GM18519 (cell line): Measurements from ENCODE around the gene CRMP1.
"Not testable (repeated sequence)": the region's sequence is repeated elsewhere in the genome, so short reads cannot be mapped to it uniquely, and the experiment has no call there.

ENCODE experiments used
- ATAC-seq: cut with Tn5 transposase; IDR thresholded peaks from one replicate; pipeline ENCODE4 v1.9.1; 2021; ENCODE audit warnings: mild to moderate bottlenecking, moderate library complexity; ENCODE audit not compliant: unreplicated experiment, low FRiP score

Gene CRMP1

DNA sequence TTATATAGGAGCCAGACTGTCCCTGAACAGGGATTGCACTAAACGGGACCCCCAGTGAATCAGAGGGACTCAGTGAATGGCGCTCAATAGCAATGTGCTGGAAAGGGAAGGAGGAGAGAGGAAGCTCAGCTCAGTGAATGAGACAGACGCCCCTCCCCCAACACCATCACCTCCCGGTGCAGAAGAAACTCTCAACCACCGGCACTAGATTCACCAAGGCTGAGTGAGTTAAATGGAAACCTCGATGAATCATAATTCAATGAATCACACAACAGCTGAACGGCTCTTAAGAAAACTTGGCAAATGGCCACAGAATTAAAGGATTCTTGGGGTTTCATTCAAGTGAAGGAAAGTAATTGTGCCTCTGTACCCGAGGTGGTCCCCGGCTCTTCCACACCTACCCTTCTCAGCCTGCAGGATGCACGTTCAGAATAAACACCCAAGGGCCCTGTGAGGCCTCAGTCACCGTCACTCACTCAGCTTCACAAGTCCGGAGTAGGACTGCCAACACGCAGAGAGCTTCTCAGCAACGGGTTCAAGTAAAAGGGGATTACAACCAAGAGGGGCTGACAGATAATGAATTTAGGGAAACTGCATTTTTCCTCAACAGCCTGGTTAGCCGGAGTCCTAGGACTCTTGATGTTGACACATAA is 29.3 kb downstream of the CRMP1 start:
- ATAC-seq, result no peak

DNA sequence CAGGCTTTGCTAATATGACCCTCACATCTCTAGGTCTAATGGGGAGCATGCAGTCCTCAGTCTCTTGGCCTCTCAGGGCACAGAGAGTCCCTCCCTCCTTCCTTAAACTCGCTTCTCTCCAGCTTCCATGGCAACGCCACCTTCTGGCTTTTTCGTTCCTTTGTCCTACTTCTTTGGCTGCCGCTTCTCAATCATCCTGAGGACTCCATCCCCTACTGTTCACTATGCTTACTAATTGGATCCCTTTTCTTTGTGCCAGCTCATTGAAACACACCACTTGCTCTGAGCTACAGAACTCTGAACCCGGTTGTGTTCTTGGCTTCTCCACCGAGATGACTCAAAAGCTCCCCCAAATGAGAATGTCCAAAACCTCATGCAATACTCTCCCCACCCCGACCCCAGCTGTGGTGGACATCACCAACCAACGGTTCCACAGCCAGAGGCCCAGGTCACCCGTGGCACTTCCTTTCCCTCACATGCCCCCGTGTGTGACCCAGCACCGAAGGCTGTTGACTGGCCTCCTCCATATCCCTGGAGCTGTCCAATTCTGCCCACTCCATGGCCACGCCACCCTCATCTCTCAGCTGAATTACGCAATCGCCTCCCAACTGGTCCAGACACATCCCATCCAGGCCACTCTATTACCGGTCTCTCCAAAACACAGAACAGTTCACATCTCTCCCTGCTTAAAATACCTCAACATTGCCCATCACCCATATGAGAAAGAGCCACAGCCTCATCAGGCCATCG is 34.7 kb downstream of the CRMP1 start:
- ATAC-seq, result no peak

DNA sequence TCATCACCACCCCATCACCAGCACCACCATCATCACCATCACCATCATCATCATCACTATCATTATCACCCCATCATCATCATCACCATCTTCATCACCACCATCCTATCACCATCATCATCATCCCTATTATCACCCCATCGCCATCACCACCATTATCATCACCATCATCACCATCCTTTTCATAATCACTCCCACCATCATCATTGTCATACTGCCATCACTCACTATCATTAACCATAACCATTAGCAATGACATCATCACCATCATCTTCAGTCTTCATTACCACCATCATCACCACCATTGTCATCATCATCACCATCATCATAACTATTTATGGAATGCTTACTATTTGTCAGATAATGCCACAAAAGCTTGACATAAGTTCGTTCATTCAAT is 35.7 kb downstream of the CRMP1 start:
- no peak for ATAC-seq

DNA sequence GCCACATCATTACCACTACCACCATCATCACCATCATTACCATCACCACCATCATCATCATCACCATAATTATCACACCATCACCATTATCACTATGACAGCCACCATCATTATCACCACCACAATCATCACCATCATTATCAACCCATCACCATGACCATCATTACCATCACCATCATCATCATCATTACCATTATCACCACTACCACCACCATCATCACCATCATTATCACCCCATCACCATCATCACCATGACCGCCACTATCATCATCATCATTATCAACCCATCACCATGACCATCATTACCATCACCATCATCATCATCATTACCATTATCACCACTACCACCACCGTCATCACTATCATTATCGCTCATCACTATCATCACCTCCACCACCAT is 36.5 kb downstream of the CRMP1 start:
- not testable (repeated sequence) for ATAC-seq

DNA sequence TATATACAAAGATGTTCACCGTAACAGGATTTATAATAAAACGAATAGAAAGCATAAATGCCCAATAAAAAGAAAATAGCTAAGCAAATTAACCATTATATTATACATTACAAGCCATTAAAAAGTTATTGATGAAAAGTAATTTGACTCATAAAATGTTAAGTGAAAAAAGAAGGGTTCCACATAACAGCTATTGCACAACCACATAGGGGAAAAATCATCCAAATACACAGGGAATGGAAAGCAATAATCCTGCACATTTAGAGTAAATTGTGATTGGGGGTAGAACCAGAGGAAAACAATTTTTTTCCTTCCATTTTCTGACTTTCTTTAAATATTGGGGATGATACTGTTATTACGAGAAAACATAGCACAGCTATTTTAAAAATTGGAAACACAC is 38.0 kb downstream of the CRMP1 start:
- no peak for ATAC-seq

DNA sequence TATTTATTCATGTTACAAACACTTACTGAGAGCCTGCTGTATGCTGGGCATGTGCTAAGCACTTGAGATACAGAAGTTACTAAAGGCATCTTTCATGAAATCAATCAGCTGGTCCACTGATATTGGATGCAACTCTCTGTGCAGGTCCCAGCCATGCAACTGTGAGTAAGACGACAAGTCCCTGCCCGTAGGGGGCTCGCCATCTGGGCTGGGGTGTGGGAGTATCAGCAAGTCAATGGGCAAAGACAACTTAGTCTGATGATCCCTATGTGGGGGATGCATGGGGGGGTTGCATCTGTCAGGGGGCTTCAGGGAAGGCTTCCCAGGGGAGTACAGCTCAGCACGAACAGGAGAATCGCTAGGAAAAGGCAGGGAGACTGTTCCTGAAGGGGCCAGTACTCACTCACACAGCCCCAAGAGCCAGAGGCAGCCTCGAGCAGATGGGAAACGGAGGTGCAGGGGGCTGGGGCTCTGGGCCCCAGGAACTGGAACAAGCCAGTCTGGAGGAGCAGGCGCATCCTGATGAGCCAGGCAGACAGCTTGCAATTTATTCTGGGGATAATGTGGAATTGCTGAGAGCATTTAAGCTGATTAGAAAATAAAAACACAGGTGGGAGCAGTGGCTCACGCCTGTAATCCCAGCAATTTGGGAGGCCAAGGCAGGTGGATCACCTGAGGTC is 40.2 kb downstream of the CRMP1 start:
- no peak for ATAC-seq

DNA sequence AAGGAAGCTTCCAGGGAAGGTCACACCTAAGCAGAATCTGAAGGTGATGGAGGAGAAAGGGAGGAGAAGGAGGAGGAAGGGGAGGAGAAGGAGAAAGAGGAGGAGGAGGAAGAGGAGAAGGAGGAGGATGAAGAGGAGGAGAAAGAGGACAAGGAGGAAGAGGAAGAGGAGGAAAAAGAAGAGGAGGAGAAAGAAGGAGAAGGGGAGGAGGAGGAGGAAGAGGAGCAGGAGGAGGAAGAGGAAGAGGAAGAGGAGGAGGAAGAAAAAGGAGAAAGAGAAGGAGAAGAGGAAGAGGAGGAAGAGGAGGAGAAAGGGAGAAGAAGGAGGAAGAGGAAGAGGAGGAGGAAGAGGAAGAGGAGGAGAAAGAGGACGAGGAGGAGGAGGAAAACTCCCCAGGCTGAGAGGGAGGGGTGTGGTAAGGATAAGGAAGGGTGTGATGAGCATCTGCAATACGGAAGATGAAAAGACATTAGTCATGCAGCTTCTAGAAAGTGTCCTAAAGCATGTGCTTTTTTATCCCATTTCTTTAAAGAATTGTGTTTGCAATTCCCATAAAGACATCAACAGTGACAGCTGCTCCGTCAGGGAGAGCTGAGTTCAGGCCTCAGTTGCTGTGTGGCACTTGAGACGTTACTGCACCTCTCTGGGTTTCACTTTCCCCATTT is 41.1 kb downstream of the CRMP1 start:
- no peak for ATAC-seq

DNA sequence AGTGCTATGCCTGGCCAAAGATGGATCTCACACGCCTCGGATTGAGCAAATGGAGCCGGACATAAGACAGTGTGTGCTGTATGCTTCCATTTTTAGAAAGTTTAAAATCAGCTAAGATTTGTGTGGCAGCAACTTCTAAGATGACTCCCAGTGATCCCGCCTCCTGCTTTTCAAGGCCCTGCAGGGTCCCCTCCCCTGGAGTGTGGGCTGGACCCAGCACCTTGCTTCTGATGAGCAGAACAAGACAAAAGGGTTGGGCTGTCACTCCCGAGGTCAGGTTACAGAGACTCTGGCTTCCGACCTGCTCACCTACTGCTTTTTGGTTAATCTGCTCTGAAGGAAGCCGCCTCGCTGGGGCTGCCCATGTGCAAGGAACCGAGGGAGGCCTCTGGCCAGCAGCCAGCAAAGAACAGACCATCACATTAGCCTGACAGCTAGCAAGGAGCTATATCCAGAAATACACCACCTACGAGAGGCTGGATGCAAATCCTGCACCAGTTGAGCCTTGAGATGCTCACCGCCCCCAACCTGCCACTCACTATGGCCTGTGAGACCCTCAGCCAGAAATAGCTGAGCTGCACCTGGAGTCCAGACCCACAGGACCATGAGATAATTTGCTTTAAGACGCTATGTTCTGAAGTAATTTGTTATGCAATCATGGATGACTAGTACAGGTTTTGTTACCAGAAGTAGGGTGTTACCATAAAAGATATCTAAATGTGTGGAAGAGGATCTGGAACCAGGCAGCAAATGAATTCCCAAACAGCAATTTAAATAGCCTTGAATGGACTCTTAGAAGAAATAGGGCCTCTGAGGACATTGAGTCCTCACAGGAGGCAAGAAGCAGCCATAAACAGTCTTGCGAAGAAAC is 47.6 kb downstream of the CRMP1 start:
- ATAC-seq, result no peak

DNA sequence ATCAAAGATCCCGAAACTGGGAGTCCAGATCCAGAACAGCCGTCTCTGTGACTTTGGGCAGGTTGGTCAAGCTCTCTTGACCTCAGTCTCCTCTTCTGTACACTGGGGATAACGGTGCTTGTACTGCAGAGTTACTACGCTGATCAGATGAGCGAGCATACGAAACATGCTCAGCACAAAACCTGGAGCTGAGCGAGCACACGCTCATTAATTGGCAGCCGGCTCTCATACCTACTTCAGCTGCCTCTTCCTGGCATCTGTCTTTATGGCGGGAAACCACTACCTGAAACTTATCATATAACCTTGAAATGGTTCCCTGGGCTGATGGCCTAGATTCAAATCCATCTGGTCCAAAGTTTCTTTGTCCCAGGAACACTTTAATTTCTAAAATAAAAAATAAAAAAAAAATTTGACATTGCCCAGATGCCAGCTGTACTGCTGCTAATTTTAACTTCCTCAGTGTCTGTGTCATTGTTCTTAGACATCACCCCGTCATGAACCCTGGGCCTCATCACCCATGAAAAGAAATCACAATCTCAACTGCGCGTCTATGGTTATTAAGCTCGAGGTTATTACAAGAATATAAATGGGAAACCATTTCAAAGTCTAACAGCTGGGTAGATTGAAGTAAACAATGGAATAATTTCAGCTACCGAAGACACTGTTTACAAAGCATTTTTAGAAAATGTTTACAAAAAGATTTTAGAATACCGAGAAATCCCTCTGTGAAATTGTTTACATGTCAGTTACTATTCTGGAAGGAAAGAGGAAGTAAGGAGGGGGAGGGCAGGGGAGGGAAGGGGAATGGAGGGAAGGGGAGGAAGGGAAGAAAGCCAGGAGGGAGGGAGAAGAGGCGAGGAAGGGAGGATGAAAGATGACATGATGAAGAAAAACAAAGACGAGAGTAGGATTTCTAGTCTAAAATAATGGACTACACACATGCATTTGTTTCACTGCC is 49.0 kb downstream of the CRMP1 start:
- no peak for ATAC-seq

DNA sequence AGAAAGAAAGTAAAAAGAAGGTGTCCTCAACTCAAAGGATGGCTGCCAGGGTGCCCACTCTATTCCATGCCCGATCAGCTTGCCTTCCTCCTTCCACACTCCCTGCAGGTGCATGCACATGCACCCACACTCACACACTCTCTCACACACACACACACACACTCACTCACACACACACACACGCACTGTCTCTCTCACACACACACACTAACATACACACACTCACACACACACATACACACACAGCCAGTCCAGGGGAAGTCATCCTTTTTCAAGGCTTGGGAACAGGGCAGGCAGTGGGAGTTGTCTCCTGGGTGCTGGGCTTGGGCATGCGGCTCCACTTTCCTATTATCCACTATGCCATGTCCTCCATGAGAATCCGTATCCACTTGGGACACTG is 50.4 kb downstream of the CRMP1 start:
- ATAC-seq, result no peak

DNA sequence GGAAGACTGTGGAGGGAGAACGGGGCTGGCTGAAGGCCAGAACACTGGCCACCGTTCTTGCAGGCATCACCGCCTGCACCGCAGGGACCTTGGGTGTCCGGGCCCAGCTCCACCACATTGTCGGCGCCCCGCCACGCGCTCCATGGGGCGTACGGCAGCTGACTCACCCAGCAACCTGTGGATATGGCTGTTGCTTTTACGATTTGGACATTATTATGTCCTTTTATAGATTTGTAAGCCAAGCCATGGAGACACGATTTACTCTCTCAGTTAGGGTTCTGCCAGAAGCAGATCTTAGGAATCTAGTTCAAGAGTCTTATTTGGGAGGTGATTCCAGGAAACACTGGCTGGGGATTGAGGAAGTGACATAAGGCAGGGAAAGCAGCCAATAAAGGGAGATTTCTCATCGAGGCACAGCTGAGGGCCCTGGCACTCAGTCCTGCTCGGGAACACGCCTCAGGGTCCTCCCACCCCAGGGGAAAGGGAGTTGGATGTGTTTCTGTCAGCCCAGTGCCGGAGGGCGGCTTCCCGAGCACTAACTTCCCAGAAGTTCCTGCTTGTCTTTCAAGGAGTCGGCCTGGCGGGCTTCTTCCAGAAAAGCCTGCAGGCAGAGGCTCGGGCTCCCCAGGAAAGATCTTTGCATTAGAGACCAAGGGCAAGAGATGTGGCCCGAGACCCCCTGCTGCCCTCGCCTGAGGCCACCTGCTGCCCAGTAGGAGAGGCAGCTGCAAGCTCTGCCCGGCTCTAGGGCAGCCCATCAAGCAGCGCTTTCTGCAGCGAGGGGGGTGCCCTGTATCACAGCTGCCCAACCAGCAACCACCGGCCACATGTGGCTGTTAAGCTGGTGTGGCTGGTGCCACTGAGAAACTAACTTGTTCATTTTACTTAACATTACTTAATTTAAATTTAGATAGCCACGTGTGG is 52.9 kb downstream of the CRMP1 start:
- ATAC-seq, result no peak

DNA sequence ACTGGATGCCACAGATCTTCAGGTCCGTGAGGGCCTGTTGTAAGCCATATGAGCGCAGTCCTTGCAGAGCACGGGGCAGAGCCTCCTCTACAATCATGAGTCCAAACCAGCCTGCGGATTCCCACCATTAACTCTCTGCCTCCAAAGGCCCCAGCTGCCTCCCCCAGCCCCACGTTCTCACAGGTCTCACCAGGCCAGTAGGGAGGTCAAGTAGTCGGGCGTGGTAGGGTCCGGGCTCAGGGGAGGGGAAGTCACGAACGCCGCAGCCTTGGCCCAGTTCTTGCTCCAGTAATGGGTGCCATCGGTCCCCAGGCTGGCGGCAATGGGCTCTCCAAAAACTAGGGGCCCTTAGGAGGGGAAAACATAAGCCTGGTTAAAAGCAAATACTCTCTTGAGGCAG is 53.6 kb downstream of the CRMP1 start:
- ATAC-seq, result no peak

DNA sequence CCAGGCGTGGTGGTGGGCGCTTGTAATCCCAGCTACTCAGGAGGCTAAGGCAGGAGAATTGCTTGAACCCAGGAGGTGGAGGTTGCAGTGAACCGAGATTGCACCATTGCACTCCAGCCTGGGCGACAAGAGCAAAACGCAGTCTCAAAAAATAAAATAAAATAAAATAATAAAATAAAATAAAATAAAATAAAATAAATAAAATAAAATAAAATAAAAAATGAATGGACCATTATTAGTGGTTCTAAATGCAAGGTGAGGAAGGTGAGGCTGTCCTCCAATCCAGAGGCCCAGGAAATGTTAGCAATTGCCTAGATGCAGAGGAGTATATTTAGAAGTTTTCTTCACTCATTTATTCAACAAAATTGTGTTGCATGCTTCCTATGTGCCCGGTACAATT is 55.4 kb downstream of the CRMP1 start:
- ATAC-seq, result not testable (repeated sequence)

DNA sequence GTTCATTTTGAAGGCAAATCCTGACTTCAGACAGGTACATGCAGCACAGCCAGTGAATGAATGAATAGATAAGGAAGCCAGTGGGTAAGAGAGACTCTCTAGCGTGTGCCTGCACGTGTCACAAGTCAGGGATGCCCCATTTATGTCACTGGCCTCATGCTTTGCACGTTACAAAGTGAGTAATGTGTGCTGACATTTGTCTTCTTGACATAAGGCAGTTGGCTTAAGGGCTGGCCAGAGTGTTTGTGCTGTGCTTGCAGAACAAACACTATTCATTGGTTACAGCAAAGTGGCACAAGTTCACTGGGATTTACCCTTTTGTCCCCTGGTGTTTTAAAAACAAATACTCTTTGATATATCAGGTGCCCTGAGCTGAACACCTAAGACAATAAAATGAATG is 55.9 kb downstream of the CRMP1 start:
- ATAC-seq, result no peak

DNA sequence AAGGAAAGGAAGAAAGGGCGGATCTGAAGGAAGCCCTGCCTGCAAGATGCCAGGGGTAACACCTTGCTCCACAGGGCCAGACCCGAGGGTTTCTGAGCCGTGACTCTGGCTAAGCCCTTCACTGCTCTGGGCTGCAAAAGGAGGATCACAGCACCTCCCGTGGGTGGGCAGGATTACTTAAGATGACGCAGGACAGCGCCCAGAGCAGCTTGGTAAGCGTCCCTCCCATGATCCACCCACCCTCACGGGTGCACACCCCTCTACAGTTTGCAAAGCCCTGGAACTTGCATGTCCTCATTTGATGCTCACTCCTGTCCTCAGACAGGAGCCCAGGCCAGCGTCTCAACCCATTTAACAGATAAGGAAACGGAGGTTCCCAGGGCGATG is 64.9 kb downstream of the CRMP1 start:
- no peak for ATAC-seq

DNA sequence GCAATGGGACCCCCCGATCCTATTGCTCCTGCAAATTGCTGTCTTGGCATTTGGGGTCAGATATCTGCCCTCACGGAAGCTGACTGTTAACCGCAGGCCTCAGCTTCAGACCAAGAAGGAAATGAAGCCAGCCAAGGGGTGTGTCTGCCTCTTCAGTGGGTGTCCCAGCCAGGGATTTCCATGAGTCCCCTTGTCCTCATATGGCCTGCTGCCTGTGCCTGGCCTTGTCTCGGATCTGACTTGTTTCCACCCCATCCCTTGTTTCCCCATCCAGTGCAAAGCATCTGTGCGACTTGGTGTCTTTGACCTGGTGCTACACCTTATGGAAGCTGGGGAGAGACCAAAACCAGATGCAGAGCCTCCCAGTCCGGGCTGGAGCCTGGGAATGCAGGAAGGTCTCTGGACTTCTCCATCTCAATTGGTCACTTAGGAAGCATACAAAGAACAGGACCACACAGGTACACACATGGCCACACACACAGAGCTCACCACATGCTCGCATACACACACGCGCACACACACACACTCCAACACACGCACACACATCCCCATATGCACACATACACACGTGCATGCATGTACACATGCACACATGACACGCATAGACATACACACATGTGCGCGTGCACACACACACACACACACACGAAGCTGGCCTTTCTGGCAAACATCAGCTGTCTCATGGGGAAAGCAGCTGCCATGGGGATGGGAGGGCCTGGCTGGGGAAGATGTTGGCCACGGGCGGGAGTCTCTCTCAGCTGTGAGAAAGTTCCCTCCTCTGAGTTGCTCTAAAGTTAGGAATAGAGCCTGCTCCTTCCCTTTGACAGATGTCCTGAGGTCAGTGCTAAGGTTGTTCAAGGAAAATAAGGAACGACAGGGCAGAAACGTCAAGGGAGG is 65.5 kb downstream of the CRMP1 start:
- no peak for ATAC-seq

DNA sequence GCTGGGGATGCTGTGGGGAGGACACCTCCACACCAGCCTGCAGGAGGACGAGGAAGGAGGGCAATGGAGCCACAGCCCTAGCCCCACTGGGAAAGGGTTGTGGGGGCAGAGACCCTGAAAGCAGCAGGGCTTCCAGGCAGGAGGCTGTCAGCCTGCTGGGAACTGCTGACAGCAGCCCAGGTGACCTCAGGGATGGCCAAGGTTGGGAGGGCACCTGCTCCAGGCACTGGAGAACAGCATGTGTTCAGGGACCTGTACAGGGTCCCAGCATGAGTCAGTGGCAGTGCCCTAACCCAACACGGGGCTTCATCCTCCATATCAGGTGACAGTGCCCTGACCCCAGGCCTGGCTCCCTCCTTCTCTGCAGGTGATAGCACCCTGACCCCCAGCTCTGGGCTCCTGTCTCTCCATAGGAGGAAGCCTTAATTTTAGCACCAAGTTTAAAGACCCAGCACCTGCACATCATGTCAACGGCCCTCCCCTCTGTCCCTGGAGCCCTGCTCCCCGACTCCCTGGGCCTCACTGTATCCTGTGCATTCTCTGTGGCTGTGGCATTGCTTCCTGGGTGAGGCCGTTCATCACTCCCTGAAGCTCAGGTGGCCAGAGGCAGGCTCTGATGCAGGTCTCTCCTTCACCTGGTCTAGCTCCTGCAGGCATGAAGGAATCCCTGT is 66.3 kb downstream of the CRMP1 start:
- ATAC-seq, result no peak
